Activated gamma-delta T cell treated with anti-CD3 and anti-CD28 coated beads, Interleukin-2, amount 50 U/mL, for 16 hours (primary cell): ENCODE data around the gene B4GALNT1.
"Not testable (repeated sequence)": the region's sequence is repeated elsewhere in the genome, so short reads cannot be mapped to it uniquely, and the experiment has no call there.

Experiments used
- DNase-seq: peaks from one replicate; pipeline ENCODE4 v3.0.0-alpha.2; 2020; ENCODE audit warnings: low read depth

B4GALNT1 gene

GRCh38 chr12:57632958-57633840, at the start of gene B4GALNT1:
B4GALNT1 (minus strand) TSS chr12:57633201; CDS start chr12:57632132, 1,069 bp downstream.
- DNase-seq, result no peak

- no peak for DNase-seq
Observed at GRCh38 chr12:57679697-57680096, 46.7 kb upstream of the B4GALNT1 start.

- DNase-seq, result not testable (repeated sequence)
Observed at GRCh38 chr12:57677947-57678346, 44.9 kb upstream of the B4GALNT1 start.

- DNase-seq, result no peak
Observed at GRCh38 chr12:57674691-57675090, 41.7 kb upstream of the B4GALNT1 start.

- DNase-seq, result no peak
Observed at GRCh38 chr12:57672801-57673200, 39.8 kb upstream of the B4GALNT1 start.

- DNase-seq, result not testable (repeated sequence)
Observed at GRCh38 chr12:57671811-57672210, 38.8 kb upstream of the B4GALNT1 start.

GRCh38 chr12:57669691-57670090, 36.7 kb upstream of the B4GALNT1 start:
- DNase-seq, result not testable (repeated sequence)

- no peak for DNase-seq
Observed at GRCh38 chr12:57666897-57667296, 33.9 kb upstream of the B4GALNT1 start.

GRCh38 chr12:57665066-57665820, 32.2 kb upstream of the B4GALNT1 start:
- DNase-seq, result not testable (repeated sequence)

GRCh38 chr12:57661376-57661775, 28.4 kb upstream of the B4GALNT1 start:
- no peak for DNase-seq

GRCh38 chr12:57658890-57659289, 25.9 kb upstream of the B4GALNT1 start:
- no peak for DNase-seq

- no peak for DNase-seq
Observed at GRCh38 chr12:57657744-57658143, 24.7 kb upstream of the B4GALNT1 start.

- DNase-seq, result not testable (repeated sequence)
Observed at GRCh38 chr12:57656408-57656807, 23.4 kb upstream of the B4GALNT1 start.

GRCh38 chr12:57655541-57656240, 22.7 kb upstream of the B4GALNT1 start:
- DNase-seq, result no peak

GRCh38 chr12:57654042-57654441, 21.0 kb upstream of the B4GALNT1 start:
- DNase-seq, result no peak

- not testable (repeated sequence) for DNase-seq
Observed at GRCh38 chr12:57646659-57647049, 13.7 kb upstream of the B4GALNT1 start.

- DNase-seq, result not testable (repeated sequence)
Observed at GRCh38 chr12:57645990-57646658, 13.1 kb upstream of the B4GALNT1 start.

GRCh38 chr12:57641699-57642442, 8.9 kb upstream of the B4GALNT1 start:
- DNase-seq, result no peak

- DNase-seq, result no peak
Observed at GRCh38 chr12:57640175-57641042, 7.4 kb upstream of the B4GALNT1 start.

GRCh38 chr12:57638096-57638495, 5.1 kb upstream of the B4GALNT1 start:
- DNase-seq, result no peak
